NCI-H748 treated with DMSO at 0.1 percent for 48 hours (cell line): ENCODE measurements around the gene OR5H2.
A peak's percentile ranks its signal among the peaks of the same experiment; 100 is the strongest.
"Not testable (repeated sequence)": the region's sequence is repeated elsewhere in the genome, so short reads cannot be mapped to it uniquely, and the experiment has no call there.

Experiments used
- DNase-seq: peaks from one replicate; lab custom pipeline; 2025; lab: John Stamatoyannopoulos, UW

Gene OR5H2

GRCh38 chr3:98282205-98282604 lies at the start of gene OR5H2:
Gene OR5H2 (plus strand): TSS chr3:98282505. CDS start chr3:98282903, 398 bp downstream.
- no peak for DNase-seq

- no peak for DNase-seq
These were observed 48.8 kb upstream of the OR5H2 start for GRCh38 chr3:98233468-98233867.

GRCh38 chr3:98240131-98240530 lies 42.2 kb upstream of the OR5H2 start:
- DNase-seq = no peak

- DNase-seq = no peak
These were observed 40.1 kb upstream of the OR5H2 start for GRCh38 chr3:98242155-98242554.

GRCh38 chr3:98243843-98244242 lies 38.5 kb upstream of the OR5H2 start:
- no peak for DNase-seq

- DNase-seq = no peak
These were observed 36.2 kb upstream of the OR5H2 start for GRCh38 chr3:98246142-98246541.

GRCh38 chr3:98256026-98256425 lies 26.3 kb upstream of the OR5H2 start:
- not testable (repeated sequence) for DNase-seq

GRCh38 chr3:98259707-98260106 lies 22.6 kb upstream of the OR5H2 start:
- no peak for DNase-seq

GRCh38 chr3:98262046-98262445 lies 20.3 kb upstream of the OR5H2 start:
- no peak for DNase-seq

- no peak for DNase-seq
These were observed 18.4 kb upstream of the OR5H2 start, which contains the start of gene OR5H6 for GRCh38 chr3:98263944-98264343. Gene OR5H6 (plus strand): TSS chr3:98264244. CDS start chr3:98264333, 89 bp downstream.

GRCh38 chr3:98269846-98270245 lies 12.5 kb upstream of the OR5H2 start:
- no peak for DNase-seq

- DNase-seq = no peak
These were observed 10.2 kb upstream of the OR5H2 start for GRCh38 chr3:98272126-98272525.

GRCh38 chr3:98274914-98275313 lies 7.4 kb upstream of the OR5H2 start:
- no peak for DNase-seq

- DNase-seq = no peak
These were observed 8.6 kb downstream of the OR5H2 start for GRCh38 chr3:98290916-98291315.

- no peak for DNase-seq
These were observed 9.1 kb downstream of the OR5H2 start for GRCh38 chr3:98291332-98291957.

- DNase-seq = no peak
These were observed 39.8 kb downstream of the OR5H2 start for GRCh38 chr3:98322101-98322500.

- no peak for DNase-seq
These were observed 40.4 kb downstream of the OR5H2 start for GRCh38 chr3:98322686-98323085.

- DNase-seq = no peak
These were observed 41.1 kb downstream of the OR5H2 start for GRCh38 chr3:98323425-98323824.

GRCh38 chr3:98325055-98325454 lies 42.8 kb downstream of the OR5H2 start:
- peak; percentile 7 for DNase-seq

GRCh38 chr3:98326105-98326893 lies 44.0 kb downstream of the OR5H2 start:
- DNase-seq = no peak

- no peak for DNase-seq
These were observed 44.6 kb downstream of the OR5H2 start for GRCh38 chr3:98326945-98327344.

GRCh38 chr3:98328933-98329332 lies 46.6 kb downstream of the OR5H2 start:
- no peak for DNase-seq

GRCh38 chr3:98329392-98330124 lies 47.3 kb downstream of the OR5H2 start:
- no peak for DNase-seq
